GM12892 (cell line): ENCODE data around the gene MTCL1.

ENCODE experiments used
- POLR2A ChIP-seq: IDR thresholded peaks from 2 replicates; pipeline ENCODE4 v1.6.1; 2011; ENCODE audit warnings: low read depth, low read length, control low read depth
- POLR2AphosphoS5 ChIP-seq: IDR thresholded peaks from 2 replicates; pipeline ENCODE4 v1.6.1; 2011; ENCODE audit warnings: low read depth, low read length, control low read depth

DNA sequence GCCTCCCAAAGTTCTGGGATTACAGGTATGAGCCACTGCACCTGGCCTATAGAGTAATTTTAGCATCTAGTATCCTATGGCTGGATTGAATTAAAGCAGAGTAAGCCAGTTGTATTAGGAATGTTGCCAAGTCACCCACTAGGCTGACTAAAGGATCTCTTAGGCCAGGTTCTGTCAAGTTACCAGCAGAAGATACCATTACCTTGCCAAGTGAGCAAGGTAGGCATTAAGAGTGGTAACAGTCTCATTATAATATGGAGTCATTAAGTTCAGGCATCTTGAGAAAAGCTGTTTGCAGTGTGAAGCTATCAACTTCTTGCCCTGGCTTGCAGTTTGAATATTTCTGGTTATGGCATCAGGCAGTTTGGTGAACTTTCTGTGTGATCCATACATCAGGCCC, 37.0 kb upstream of the MTCL1 start:
- TF ChIP-seq POLR2AphosphoS5 (no peak), POLR2A (no peak)
